ENCODE data around the gene PNN. TPM values are rescaled to one million over a fixed set of nuclear protein-coding genes. Genes with fewer than 3 reads are reported as not detected.
"Not testable (repeated sequence)": the region's sequence is repeated elsewhere in the genome, so short reads cannot be mapped to it uniquely, and the experiment has no call there.

Gene PNN
- total and polyA plus RNA-seq, 2 donors from 2014 or later: 27.2 to 46.2 TPM

GRCh38 chr14:39203659-39204606 is 28.9 kb downstream of the PNN start:
- TF ChIP-seq, protein P1, sequence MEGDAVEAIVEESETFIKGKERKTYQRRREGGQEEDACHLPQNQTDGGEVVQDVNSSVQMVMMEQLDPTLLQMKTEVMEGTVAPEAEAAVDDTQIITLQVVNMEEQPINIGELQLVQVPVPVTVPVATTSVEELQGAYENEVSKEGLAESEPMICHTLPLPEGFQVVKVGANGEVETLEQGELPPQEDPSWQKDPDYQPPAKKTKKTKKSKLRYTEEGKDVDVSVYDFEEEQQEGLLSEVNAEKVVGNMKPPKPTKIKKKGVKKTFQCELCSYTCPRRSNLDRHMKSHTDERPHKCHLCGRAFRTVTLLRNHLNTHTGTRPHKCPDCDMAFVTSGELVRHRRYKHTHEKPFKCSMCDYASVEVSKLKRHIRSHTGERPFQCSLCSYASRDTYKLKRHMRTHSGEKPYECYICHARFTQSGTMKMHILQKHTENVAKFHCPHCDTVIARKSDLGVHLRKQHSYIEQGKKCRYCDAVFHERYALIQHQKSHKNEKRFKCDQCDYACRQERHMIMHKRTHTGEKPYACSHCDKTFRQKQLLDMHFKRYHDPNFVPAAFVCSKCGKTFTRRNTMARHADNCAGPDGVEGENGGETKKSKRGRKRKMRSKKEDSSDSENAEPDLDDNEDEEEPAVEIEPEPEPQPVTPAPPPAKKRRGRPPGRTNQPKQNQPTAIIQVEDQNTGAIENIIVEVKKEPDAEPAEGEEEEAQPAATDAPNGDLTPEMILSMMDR (IDR thresholded peaks at IDR 0.05; ENCODE audit: borderline replicate concordance, extremely low read depth, insufficient read depth): no peak
- H3K36me3 ChIP-seq (ENCODE audit: control insufficient read depth in 2 of 3, insufficient read depth in 3 of 3, low read length in 3 of 3): no peaks in the 10 kb centered on the region
- FAIRE-seq (no peak), DNase-seq (no peak)
- intact Hi-C loops (cut with DNase I): no loop called here
- no peaks in the 10 kb centered on the region for H3K27me3 ChIP-seq (ENCODE audit: control insufficient read depth, insufficient read depth, low read length)
- H3K9ac ChIP-seq (ENCODE audit: low read length in 3 of 3): no peak overlapping the region
- H3K27ac ChIP-seq (ENCODE audit: low read depth in 2 of 2, low read length in 2 of 2): no peak overlapping the region
- H3K4me3 ChIP-seq (ENCODE audit: low read length in 3 of 3): no peak overlapping the region
- no peaks in the 10 kb centered on the region for H3K4me1 ChIP-seq (ENCODE audit: control insufficient read depth in 2 of 3, insufficient read depth in 2 of 3, low read depth in 1 of 3, low read length in 3 of 3)
- no peaks in the 10 kb centered on the region for H3K9me3 ChIP-seq (ENCODE audit: control insufficient read depth in 2 of 3, insufficient read depth in 1 of 3, low read length in 3 of 3)

- H3K4me1 ChIP-seq (ENCODE audit: control insufficient read depth in 2 of 3, insufficient read depth in 2 of 3, low read depth in 1 of 3, low read length in 3 of 3); FAIRE-seq; intact Hi-C loops (cut with DNase I): not testable (repeated sequence)
Measured at GRCh38 chr14:39207430-39207829, 32.4 kb downstream of the PNN start.

DNA sequence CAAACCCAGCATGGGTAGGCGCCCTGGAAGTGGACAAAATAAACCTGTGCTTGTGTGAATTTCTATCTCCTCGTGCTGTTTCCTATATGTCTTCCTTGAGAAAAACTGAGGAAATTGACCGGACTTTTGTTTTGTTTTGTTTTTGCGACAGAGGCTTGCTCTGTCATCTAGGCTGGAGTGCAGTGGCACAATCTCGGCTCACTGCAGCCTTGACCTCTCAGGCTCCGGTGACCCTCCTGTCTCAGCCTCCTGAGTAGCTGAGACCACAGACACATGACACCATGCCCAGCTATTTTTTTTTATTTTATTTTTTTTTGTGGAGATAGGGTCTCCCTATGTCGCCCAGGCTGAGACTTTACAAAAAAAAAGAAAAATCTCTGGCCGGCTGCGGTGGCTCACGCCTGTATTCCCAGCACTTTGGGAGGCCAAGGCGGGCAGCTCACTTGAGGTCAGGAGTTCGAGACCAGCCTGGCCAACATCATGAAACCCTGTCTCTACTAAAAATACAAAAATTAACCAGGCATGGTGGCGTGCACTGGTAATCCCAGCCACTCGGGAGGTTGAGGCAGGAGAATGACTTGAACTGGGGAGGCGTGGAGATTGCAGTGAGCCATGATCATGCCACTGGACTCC is 36.2 kb downstream of the PNN start:
- Histone ChIP-seq H3K27me3 (ENCODE audit: control insufficient read depth, insufficient read depth, low read length) (no peaks in the 10 kb centered on the region), H3K9ac (ENCODE audit: low read length in 3 of 3) (no peak overlapping the region), H3K36me3 (ENCODE audit: control insufficient read depth in 2 of 3, insufficient read depth in 3 of 3, low read length in 3 of 3) (no peaks in the 10 kb centered on the region), H3K27ac (ENCODE audit: low read depth in 2 of 2, low read length in 2 of 2) (no peak overlapping the region), H3K4me1 (ENCODE audit: control insufficient read depth in 2 of 3, insufficient read depth in 2 of 3, low read depth in 1 of 3, low read length in 3 of 3) (no peaks in the 10 kb centered on the region), H3K4me3 (ENCODE audit: low read length in 3 of 3) (no peak overlapping the region), H3K9me3 (ENCODE audit: control insufficient read depth in 2 of 3, insufficient read depth in 1 of 3, low read length in 3 of 3) (no peaks in the 10 kb centered on the region)
- no peak for DNase-seq
- FAIRE-seq: no peak
- intact Hi-C loops (cut with DNase I): no loop called here
- TF ChIP-seq, protein P1 (IDR thresholded peaks at IDR 0.05; ENCODE audit: borderline replicate concordance, extremely low read depth, insufficient read depth): no peak

More at GRCh38 chr14:39207430-39207829, 32.4 kb downstream of the PNN start:
- not testable (repeated sequence) for H3K4me3 ChIP-seq (ENCODE audit: low read length in 3 of 3); H3K36me3 ChIP-seq (ENCODE audit: control insufficient read depth in 2 of 3, insufficient read depth in 3 of 3, low read length in 3 of 3); H3K27ac ChIP-seq (ENCODE audit: low read depth in 2 of 2, low read length in 2 of 2); DNase-seq; H3K9me3 ChIP-seq (ENCODE audit: control insufficient read depth in 2 of 3, insufficient read depth in 1 of 3, low read length in 3 of 3); H3K27me3 ChIP-seq (ENCODE audit: control insufficient read depth, insufficient read depth, low read length); H3K9ac ChIP-seq (ENCODE audit: low read length in 3 of 3)

- DNase-seq (no peak), FAIRE-seq (no peak)
- Histone ChIP-seq H3K9ac (ENCODE audit: low read length in 3 of 3) (no peak overlapping the region), H3K27ac (ENCODE audit: low read depth in 2 of 2, low read length in 2 of 2) (no peak overlapping the region), H3K36me3 (ENCODE audit: control insufficient read depth in 2 of 3, insufficient read depth in 3 of 3, low read length in 3 of 3) (no peaks in the 10 kb centered on the region), H3K4me1 (ENCODE audit: control insufficient read depth in 2 of 3, insufficient read depth in 2 of 3, low read depth in 1 of 3, low read length in 3 of 3) (no peaks in the 10 kb centered on the region), H3K9me3 (ENCODE audit: control insufficient read depth in 2 of 3, insufficient read depth in 1 of 3, low read length in 3 of 3) (no peaks in the 10 kb centered on the region), H3K4me3 (ENCODE audit: low read length in 3 of 3) (no peak overlapping the region), H3K27me3 (ENCODE audit: control insufficient read depth, insufficient read depth, low read length) (no peaks in the 10 kb centered on the region)
- TF ChIP-seq, protein P1 (IDR thresholded peaks at IDR 0.05; ENCODE audit: borderline replicate concordance, extremely low read depth, insufficient read depth): no peak
- intact Hi-C loops (cut with DNase I): no loop called here
Measured at GRCh38 chr14:39212034-39212433, 37.0 kb downstream of the PNN start.
